Stimulated activated CD8-positive, alpha-beta memory T cell treated with anti-CD3 and anti-CD28 coated beads, Interleukin-12 subunit alpha, Interleukin-12 subunit beta, amount 100 ng/mL, for 24 hours (primary cell): Measurements from ENCODE around the gene CMTM8.

ENCODE experiments used
- DNase-seq: peaks from one replicate; pipeline ENCODE4 v3.0.0-alpha.2; 2020; ENCODE audit errors: extremely low read depth

The CMTM8 gene

DNA sequence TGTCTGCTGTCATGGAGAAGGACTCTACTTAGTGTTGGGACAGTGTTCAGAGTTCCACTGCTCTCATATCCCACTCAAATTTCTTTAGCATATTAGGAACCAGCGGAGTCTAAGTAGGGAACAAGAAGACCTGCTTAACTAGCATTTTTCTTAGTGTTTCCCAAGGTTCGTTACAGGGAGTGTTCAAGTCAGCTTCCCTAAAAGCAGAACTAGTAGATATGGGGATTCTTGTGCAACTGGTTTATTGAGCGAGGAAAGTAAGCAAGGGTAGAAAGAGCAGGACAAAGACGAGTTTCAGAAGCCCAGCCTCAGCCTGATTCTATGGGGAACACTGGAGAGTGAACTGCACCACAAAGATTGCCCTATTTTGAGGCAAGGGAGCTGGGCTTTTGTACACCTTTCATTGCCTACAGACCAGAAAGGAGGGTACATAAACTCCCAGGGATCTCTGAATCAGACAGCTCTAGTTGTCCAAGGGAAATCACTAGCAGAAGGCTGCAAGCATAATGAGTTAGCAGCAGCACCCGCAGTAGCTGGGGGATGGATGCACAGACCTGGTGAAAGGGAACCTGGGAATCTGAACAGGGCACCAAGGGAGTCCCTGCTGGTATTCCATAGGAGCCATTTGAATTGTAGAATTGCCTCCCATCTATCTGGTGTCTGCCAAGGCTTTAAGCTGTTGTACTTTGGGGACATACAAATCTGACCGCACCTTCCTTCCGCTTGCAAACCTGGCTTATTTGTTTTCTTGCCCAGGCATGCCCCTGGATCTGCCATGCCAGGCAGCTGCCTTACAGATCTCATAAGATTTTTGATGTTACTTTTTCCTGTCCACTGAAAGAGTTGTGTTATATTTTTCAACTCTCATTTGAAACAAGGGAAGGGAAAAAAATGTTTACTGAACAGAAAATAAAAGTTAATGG is 168.3 kb downstream of the CMTM8 start:
- no peak for DNase-seq

- DNase-seq = no peak
Measured at GRCh38 chr3:32410367-32411246, 172.1 kb downstream of the CMTM8 start.

DNA sequence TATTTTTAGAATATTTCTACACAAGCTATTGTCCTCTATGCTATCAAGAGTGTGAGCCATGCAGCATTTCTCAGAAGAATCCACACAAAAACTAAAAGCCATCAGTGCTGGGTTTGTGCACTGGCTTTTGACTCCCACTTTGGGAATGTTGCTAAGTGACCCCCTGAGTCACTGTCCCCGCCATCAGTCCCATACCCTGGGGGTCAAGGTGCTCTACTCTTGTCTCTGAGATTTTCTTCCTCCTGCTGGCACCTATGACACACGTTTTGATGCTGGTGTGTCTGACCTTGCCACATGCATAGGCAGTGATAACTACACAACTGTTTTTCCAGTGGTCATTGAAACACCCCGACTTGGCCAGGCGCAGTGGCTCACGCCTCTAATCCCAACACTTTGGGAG is 173.0 kb downstream of the CMTM8 start:
- DNase-seq = no peak

DNA sequence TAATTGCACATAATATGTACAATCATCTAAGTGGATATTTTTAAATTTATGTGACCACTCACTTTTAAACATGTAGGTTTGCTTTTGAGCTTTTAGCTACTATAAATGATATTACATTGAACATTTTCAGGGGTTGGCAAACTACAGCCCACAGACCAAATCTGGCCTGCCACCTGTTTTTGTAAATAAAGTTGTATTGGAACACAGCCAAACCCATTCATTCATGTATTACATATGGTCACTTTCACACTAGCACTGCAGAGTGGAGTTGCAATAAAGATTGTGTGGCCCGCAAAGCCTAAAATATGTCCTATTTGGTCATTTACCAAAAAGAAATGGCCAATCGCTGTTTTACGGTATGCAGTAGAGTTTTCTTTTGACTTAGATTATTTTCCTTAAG is 174.4 kb downstream of the CMTM8 start:
- no peak for DNase-seq

- DNase-seq = no peak
Measured at GRCh38 chr3:32413845-32414521, 175.5 kb downstream of the CMTM8 start.

GRCh38 chr3:32414522-32415202 is 176.2 kb downstream of the CMTM8 start:
- no peak for DNase-seq

- no peak for DNase-seq
Measured at GRCh38 chr3:32419742-32420125, 181.3 kb downstream of the CMTM8 start.
